A549 (cell line): Measurements from ENCODE around the gene NECTIN1. TPM values are rescaled to one million over a fixed set of nuclear protein-coding genes. Genes with fewer than 3 reads are reported as not detected.
A peak's percentile ranks its signal among the peaks of the same experiment; 100 is the strongest.

ENCODE experiments used
- ATAC-seq, 2 experiments: fragments of 200-7000 bp in 1 of 2; fragments of >200 bp in 1 of 2; cut with Nextera tagmentation in 1 of 2; cut with Tn5 transposase in 1 of 2; 3 replicates each; pipeline versions ENCODE4 v1.8.0 to v1.9.1; 2018 to 2020; ENCODE audit warnings: mild to moderate bottlenecking in 1 of 2, moderate library complexity in 1 of 2
- CTCF ChIA-PET: fragments of 300-600 bp; sonication (Branson Sonifier 250); formaldehyde crosslinking; extraction: SDS; loops from one replicate; lab custom pipeline; 2021; ENCODE audit warnings: antibody characterized with exemption, inconsistent platforms; lab: Yijun Ruan, JAX
- POLR2A ChIA-PET: fragments of 350-600 bp; formaldehyde crosslinking; extraction: SDS; loops from one replicate; lab custom pipeline; 2021; ENCODE audit warnings: antibody characterized with exemption, inconsistent platforms; lab: Yijun Ruan, JAX
- DNase-seq, 2 experiments: peaks; one replicate each; pipeline versions ENCODE4 v3.0.0 to v3.0.0-alpha.2; 2011 to 2016; ENCODE audit warnings: low read depth in 1 of 2, low spot score in 1 of 2
- FAIRE-seq: peaks from 2 replicates; lab custom pipeline; 2011; peaks lifted over from hg19 to GRCh38; lab: Jason Lieb, UNC
- H3K27ac ChIP-seq, 2 experiments: fragments of >200 bp; sonication (Bioruptor Twin); formaldehyde crosslinking; 3 replicates each; pipeline ENCODE4 v1.5.1; 2016 to 2017
- H3K4me1 ChIP-seq: fragments of >200 bp; sonication (Bioruptor Twin); formaldehyde crosslinking; 3 replicates; pipeline ENCODE4 v1.6.1; 2016
- H3K4me2 ChIP-seq: fragments of >200 bp; sonication (Bioruptor Twin); formaldehyde crosslinking; 3 replicates; pipeline ENCODE4 v1.6.1; 2016
- H3K4me3 ChIP-seq: fragments of >200 bp; sonication (Bioruptor Twin); formaldehyde crosslinking; 3 replicates; pipeline ENCODE4 v1.5.1; 2016
- H3K9me3 ChIP-seq: fragments of >200 bp; sonication (Bioruptor Twin); formaldehyde crosslinking; 3 replicates; pipeline ENCODE4 v1.6.1; 2016
- BHLHE40 ChIP-seq: IDR thresholded peaks from 2 replicates; pipeline ENCODE4 v1.6.1; 2012; ENCODE audit warnings: low read depth, low read length, inconsistent platforms
- CHD4 ChIP-seq: fragments of 200-600 bp; sonication (generic); IDR thresholded peaks from 2 replicates; pipeline ENCODE4 v1.6.1; 2016; ENCODE audit warnings: antibody characterized with exemption, mild to moderate bottlenecking, borderline replicate concordance
- CTCF ChIP-seq: fragments of >200 bp; sonication (Bioruptor Twin); formaldehyde crosslinking; IDR thresholded peaks from 3 replicates; pipeline ENCODE4 v1.5.1; 2016
- EP300 ChIP-seq, 2 experiments: fragments of >200 bp; sonication (Bioruptor Twin); formaldehyde crosslinking; IDR thresholded peaks; 2 replicates in 1 of 2; 3 replicates in 1 of 2; pipeline ENCODE4 v1.6.1; 2016 to 2017
- HOXB13 ChIP-seq: fragments of 250-450 bp; sonication (Bioruptor Pico); IDR thresholded peaks from 2 replicates; pipeline ENCODE4 v1.5.0; 2020; ENCODE audit warnings: low read depth, mild to moderate bottlenecking, moderate library complexity
- HOXB5 ChIP-seq: fragments of 250-450 bp; sonication (Bioruptor Pico); IDR thresholded peaks from 2 replicates; pipeline ENCODE4 v1.5.0; 2020; ENCODE audit warnings: mild to moderate bottlenecking, moderate library complexity
- JUNB ChIP-seq: fragments of >200 bp; sonication (Bioruptor Twin); formaldehyde crosslinking; IDR thresholded peaks from 2 replicates; pipeline ENCODE4 v1.6.1; 2016
- KDM1A ChIP-seq: fragments of 200-600 bp; sonication (generic); IDR thresholded peaks from 2 replicates; pipeline ENCODE4 v1.6.1; 2016; ENCODE audit warnings: low read depth, mild to moderate bottlenecking
- KDM5A ChIP-seq: fragments of 200-600 bp; sonication (generic); IDR thresholded peaks from 2 replicates; pipeline ENCODE4 v1.6.1; 2016; ENCODE audit warnings: antibody characterized with exemption, mild to moderate bottlenecking
- MAX ChIP-seq: IDR thresholded peaks from 2 replicates; pipeline ENCODE4 v1.6.1; 2012
- MAZ ChIP-seq: fragments of 150-350 bp; IDR thresholded peaks from 2 replicates; pipeline ENCODE4 v1.6.1; 2014; ENCODE audit warnings: antibody characterized with exemption, low read depth, low read length, borderline replicate concordance
- NR3C1 ChIP-seq: fragments of >200 bp; sonication (Bioruptor Twin); formaldehyde crosslinking; IDR thresholded peaks from 3 replicates; pipeline ENCODE4 v1.6.1; 2017
- PBX3 ChIP-seq: IDR thresholded peaks from 2 replicates; pipeline ENCODE4 v1.6.1; 2012
- PHF8 ChIP-seq: fragments of 200-600 bp; sonication (generic); IDR thresholded peaks from 2 replicates; pipeline ENCODE4 v1.6.1; 2016; ENCODE audit warnings: low read depth, mild to moderate bottlenecking, antibody characterized with exemption, moderate library complexity, borderline replicate concordance
- POLR2A ChIP-seq: IDR thresholded peaks from 2 replicates; pipeline ENCODE4 v1.6.1; 2012; ENCODE audit warnings: mild to moderate bottlenecking, low read length
- RAD21 ChIP-seq, 2 experiments: fragments of >200 bp in 1 of 2; sonication (Bioruptor Twin) in 1 of 2; formaldehyde crosslinking in 1 of 2; IDR thresholded peaks in 1 of 2; conservative IDR thresholded peaks in 1 of 2; 2 replicates in 1 of 2; 3 replicates in 1 of 2; pipeline ENCODE4 v1.6.1; 2012 to 2018; ENCODE audit warnings: inconsistent platforms in 1 of 2
- RARB ChIP-seq: fragments of 250-450 bp; sonication (Bioruptor Pico); IDR thresholded peaks from 2 replicates; pipeline ENCODE4 v1.8.0; 2021; ENCODE audit warnings: mild to moderate bottlenecking, moderate library complexity
- REST ChIP-seq: fragments of 200-600 bp; sonication (generic); IDR thresholded peaks from 2 replicates; pipeline ENCODE4 v1.6.1; 2016; ENCODE audit warnings: antibody characterized with exemption, mild to moderate bottlenecking, moderate library complexity
- TFCP2L1 ChIP-seq: fragments of 250-450 bp; sonication (Bioruptor Pico); IDR thresholded peaks from 2 replicates; pipeline ENCODE4 v1.5.0; 2021; ENCODE audit warnings: mild to moderate bottlenecking
- ZC3H11A ChIP-seq: fragments of 450-650 bp; IDR thresholded peaks from 2 replicates; pipeline ENCODE4 v1.6.1; 2014; ENCODE audit warnings: antibody characterized with exemption, mild to moderate bottlenecking
- ZNF302 ChIP-seq: fragments of 250-450 bp; sonication (Bioruptor Pico); IDR thresholded peaks from 2 replicates; pipeline ENCODE4 v1.9.0; 2021; ENCODE audit warnings: inconsistent platforms, mild to moderate bottlenecking, moderate library complexity
- ZSCAN20 ChIP-seq: fragments of 250-450 bp; sonication (Bioruptor Pico); IDR thresholded peaks from 2 replicates; pipeline ENCODE4 v1.8.0; 2022; ENCODE audit warnings: mild to moderate bottlenecking, moderate library complexity
- WGBS: methylation state at CpG from one replicate; pipeline ENCODE4 v1.1.6; 2017; ENCODE audit errors: missing lambda C conversion rate; 5-methylcytosine and 5-hydroxymethylcytosine counted together
- polyA plus RNA-seq, 4 experiments: library from polyadenylated mRNA; depleted of rRNA in 3 of 4; stranded (reverse); fragments of >200 nt; fragmentation: RNase III in 1 of 4; extraction: RNeasy Plus Mini Kit Qiagen cat#74134 plus additional on column Dnase treatment in 1 of 4; gene quantifications; 2 replicates in 3 of 4; 3 replicates in 1 of 4; pipeline ENCODE4 v1.2.3, GENCODE V29; 2011 to 2017

The NECTIN1 gene
- polyA plus RNA-seq, 2 of the 4 experiments (the other 2 are of a cell fraction) = 2.2 to 5.5 TPM

- FAIRE-seq (no peak), ATAC-seq (no peak), DNase-seq (no peak)
- Histone ChIP-seq H3K27ac (no peak overlapping the region), H3K4me1 (peaks cover 4% of the 10 kb centered on the region; the same call in 1 of the 3 replicates), H3K4me3 (no peak overlapping the region), H3K9me3 (no peaks in the 10 kb centered on the region), H3K4me2 (no peak overlapping the region)
- 88% methylated on average over 9 of the region's 10 CpGs for WGBS
- POLR2A ChIA-PET = no interaction called here
- CTCF ChIA-PET = interaction anchor here (1.2 kb wide), 1 partner anchor 18 kb away, joined by 3 read pairs; no protein-coding TSS in a partner anchor
- no peak for TF ChIP-seq PBX3
- no peak for TF ChIP-seq POLR2A
Measured at GRCh38 chr11:119722281-119722794, 6.7 kb downstream of the NECTIN1 start.

- CTCF ChIA-PET = interaction anchor here (0.6 to 2.2 kb wide), 5 partner anchors 8 to 387 kb away, joined by 3 to 6 read pairs (median 3); partner anchors contain the start of gene NECTIN1
- Histone ChIP-seq H3K4me3 (no peak overlapping the region), H3K4me2 (no peak overlapping the region), H3K27ac (no peak overlapping the region), H3K4me1 (no peaks in the 10 kb centered on the region), H3K9me3 (no peaks in the 10 kb centered on the region)
- POLR2A ChIA-PET = no interaction called here
- DNase-seq = peak; percentile 21 to 41
- WGBS = 80% methylated on average over 7 of the region's 13 CpGs
- no peak for FAIRE-seq
- peak; percentile 52 to 92; a peak in 3 of 6 replicates for ATAC-seq
- TF ChIP-seq ZC3H11A (no peak), HOXB13 (no peak), RAD21 (conservative IDR thresholded peaks at IDR 0.05 in 1 of 2, IDR thresholded peaks at IDR 0.05 in 1 of 2) (no peak), MAZ (no peak), RARB (CRISPR knock-in tag) (no peak), TFCP2L1 (no peak), JUNB (no peak), REST (no peak)
Measured at GRCh38 chr11:119721129-119722120, 7.6 kb downstream of the NECTIN1 start.

- TF ChIP-seq CTCF (no peak), RARB (CRISPR knock-in tag) (no peak), PHF8 (no peak), ZC3H11A (no peak), MAZ (no peak), EP300 (IDR thresholded peaks at IDR 0.05) (no peak), KDM5A (no peak), RAD21 (conservative IDR thresholded peaks at IDR 0.05 in 1 of 2, IDR thresholded peaks at IDR 0.05 in 1 of 2) (no peak), ZSCAN20 (CRISPR knock-in tag) (no peak), BHLHE40 (no peak), MAX (no peak), HOXB5 (CRISPR knock-in tag) (no peak), KDM1A (no peak), ZNF302 (CRISPR knock-in tag) (no peak), CHD4 (no peak), NR3C1 (no peak), HOXB13 (no peak)
- TF ChIP-seq, all 56 proteins: peak for 0
- POLR2A ChIA-PET = no interaction called here
- H3K4me3 ChIP-seq = no peak overlapping the region
- ATAC-seq = no peak
- CTCF ChIA-PET = interaction anchor here (0.6 to 2.2 kb wide), 5 partner anchors 8 to 293 kb away, joined by 3 to 6 read pairs (median 5); partner anchors contain the start of gene NECTIN1
- H3K4me1 ChIP-seq = no peaks in the 10 kb centered on the region
- no peak for DNase-seq
- no peaks in the 10 kb centered on the region for H3K9me3 ChIP-seq
- no peak overlapping the region for H3K4me2 ChIP-seq
- H3K27ac ChIP-seq = no peak overlapping the region
- no peak for FAIRE-seq
- 95% methylated on average over 7 of the region's 18 CpGs for WGBS
Measured at GRCh38 chr11:119720311-119720913, 8.6 kb downstream of the NECTIN1 start.
